Esophagus squamous epithelium (tissue), 5 donors: ENCODE results near the gene B3GNT7. TPM values are rescaled to one million over a fixed set of nuclear protein-coding genes. Genes with fewer than 3 reads are reported as not detected.

Source experiments
- DNase-seq: peaks from one replicate; lab custom pipeline; 2025; lab: John Stamatoyannopoulos, UW
- H3K27ac ChIP-seq, 4 donors: fragments of 200-600 bp; sonication (generic); one replicate each; pipeline ENCODE4 v1.5.1; 2016 to 2019; ENCODE audit warnings: mild to moderate bottlenecking in 1 of 4
- H3K27me3 ChIP-seq, 4 donors: fragments of 200-600 bp; sonication (generic); 1 replicate in 3 of 4; 2 replicates in 1 of 4; pipeline versions ENCODE4 v1.5.1 to v1.6.0; 2017 to 2021; ENCODE audit warnings: antibody characterized with exemption in 1 of 4
- H3K36me3 ChIP-seq, 3 donors: fragments of 200-600 bp; sonication (generic); one replicate each; pipeline ENCODE4 v1.5.1; 2016 to 2019
- H3K4me1 ChIP-seq, 3 donors: fragments of 200-600 bp; sonication (generic); one replicate each; pipeline ENCODE4 v1.5.1; 2017 to 2019
- H3K4me3 ChIP-seq, 4 donors: fragments of 200-600 bp; sonication (generic); 1 replicate in 3 of 4; 2 replicates in 1 of 4; pipeline ENCODE4 v1.5.1; 2016 to 2019; ENCODE audit warnings: mild to moderate bottlenecking in 2 of 4, moderate library complexity in 1 of 4
- H3K9me3 ChIP-seq, 3 donors: fragments of 200-600 bp; sonication (generic); one replicate each; pipeline ENCODE4 v1.5.1; 2016 to 2019
- CTCF ChIP-seq, 6 experiments: fragments of 450-650 bp in 4 of 6; fragments of 200-600 bp in 2 of 6; sonication (generic) in 2 of 6; IDR thresholded peaks; one replicate each; pipeline ENCODE4 v1.5.1; 2016 to 2019; ENCODE audit warnings: antibody characterized with exemption in 6 of 6, mild to moderate bottlenecking in 4 of 6, moderate library complexity in 4 of 6
- POLR2A ChIP-seq, 4 donors: fragments of 450-650 bp; IDR thresholded peaks; one replicate each; pipeline ENCODE4 v1.6.1; 2017; ENCODE audit warnings: antibody characterized with exemption in 4 of 4, mild to moderate bottlenecking in 4 of 4, moderate library complexity in 3 of 4
- WGBS, 2 donors: methylation state at CpG; one replicate each; pipeline ENCODE4 v1.1.5; 2018; 5-methylcytosine and 5-hydroxymethylcytosine counted together
- intact Hi-C: fragments of 100-400 bp; cut with DNase I; formaldehyde crosslinking; loops from one replicate; pipeline ENCODE4 v1.15.0; 2022
- total RNA-seq, 4 donors: library from RNA; depleted of rRNA; stranded (reverse); fragments of >200 nt; gene quantifications; one replicate each; pipeline ENCODE4 v1.1.0, GENCODE V29; 2016
- donor health status: DM: yes; HTN: yes; CAD: no.

Gene B3GNT7
- total RNA-seq, 4 donors from 2014 or later = 2.1 to 8.1 (median 5.2) TPM

- no peaks in the 10 kb centered on the region for H3K36me3 ChIP-seq
- no peak for TF ChIP-seq POLR2A (IDR thresholded peaks at IDR 0.05)
- TF ChIP-seq CTCF (IDR thresholded peaks at IDR 0.05) = no peak
- WGBS, 2 donors = 72 to 73% methylated on average over 5 of the region's 8 CpGs
- intact Hi-C loops = no loop called here
- H3K27ac ChIP-seq = no peak overlapping the region
- H3K4me3 ChIP-seq = no peak overlapping the region
- no peak for DNase-seq
- no peaks in the 10 kb centered on the region for H3K9me3 ChIP-seq
- no peaks in the 10 kb centered on the region for H3K4me1 ChIP-seq
- no peaks in the 10 kb centered on the region for H3K27me3 ChIP-seq
These were observed 18.7 kb upstream of the B3GNT7 start for GRCh38 chr2:231376857-231377256.

GRCh38 chr2:231378026-231378722 is 17.3 kb upstream of the B3GNT7 start:
- 44 to 56% methylated on average over 5 to 9 of the region's 13 CpGs for WGBS, 2 donors

GRCh38 chr2:231379266-231380215 is 16.0 kb upstream of the B3GNT7 start:
- TF ChIP-seq POLR2A (IDR thresholded peaks at IDR 0.05) (no peak), CTCF (IDR thresholded peaks at IDR 0.05) (no peak)
- no peak for DNase-seq
- no peak overlapping the region for H3K27ac ChIP-seq
- H3K27me3 ChIP-seq = no peaks in the 10 kb centered on the region
- 77 to 82% methylated on average over 13 to 14 of the region's 21 CpGs for WGBS, 2 donors
- intact Hi-C loops = no loop called here
- H3K9me3 ChIP-seq = peaks cover 0 to 2% (median 0%) of the 10 kb centered on the region in 3 donors
- H3K4me3 ChIP-seq = no peak overlapping the region
- H3K4me1 ChIP-seq = no peaks in the 10 kb centered on the region
- no peaks in the 10 kb centered on the region for H3K36me3 ChIP-seq

More at GRCh38 chr2:231378026-231378722, 17.3 kb upstream of the B3GNT7 start:
- Histone ChIP-seq H3K27ac (no peak overlapping the region), H3K27me3 (no peaks in the 10 kb centered on the region), H3K4me1 (no peaks in the 10 kb centered on the region), H3K9me3 (no peaks in the 10 kb centered on the region), H3K36me3 (no peaks in the 10 kb centered on the region), H3K4me3 (no peak overlapping the region)
- intact Hi-C loops = no loop called here
- no peak for DNase-seq
- TF ChIP-seq CTCF (IDR thresholded peaks at IDR 0.05) (no peak), POLR2A (IDR thresholded peaks at IDR 0.05) (no peak)

- Histone ChIP-seq H3K9me3 (peaks cover 0 to 10% (median 0%) of the 10 kb centered on the region in 3 donors), H3K27ac (no peak overlapping the region), H3K27me3 (no peaks in the 10 kb centered on the region), H3K36me3 (no peaks in the 10 kb centered on the region), H3K4me3 (no peak overlapping the region), H3K4me1 (no peaks in the 10 kb centered on the region)
- DNase-seq = no peak
- no peak for TF ChIP-seq CTCF (IDR thresholded peaks at IDR 0.05)
- TF ChIP-seq POLR2A (IDR thresholded peaks at IDR 0.05) = no peak
- 96% methylated on average over 7 to 8 of the region's 10 CpGs for WGBS, 2 donors
- intact Hi-C loops = no loop called here
These were observed 15.2 kb upstream of the B3GNT7 start for GRCh38 chr2:231380307-231380706.
